ENCODE measurements around the gene HOOK1.

DNA sequence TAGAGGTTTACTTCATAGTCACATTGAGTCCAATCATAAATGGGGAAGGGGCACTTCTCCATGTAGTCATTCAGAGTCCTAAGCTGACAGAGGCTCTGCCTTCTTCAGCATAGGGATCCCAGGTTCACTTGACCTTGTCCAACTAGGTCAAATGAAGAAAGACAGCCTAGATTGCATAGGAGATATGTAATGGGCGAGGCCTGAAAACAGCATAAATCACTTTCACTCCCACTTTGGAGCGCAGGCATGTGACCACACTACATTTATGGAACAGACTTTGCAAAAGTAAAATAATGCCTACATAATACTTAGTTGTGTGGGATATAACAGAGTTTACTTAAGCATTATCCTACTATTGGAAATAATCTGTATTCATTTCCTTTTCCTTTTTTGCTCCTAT is 51.7 kb downstream of the HOOK1 start:
- TF ChIP-seq CTCF (IDR thresholded peaks at IDR 0.05) = no peak
- TF ChIP-seq POLR2A (IDR thresholded peaks at IDR 0.05) = no peak

All from right lobe of liver (tissue), 4 donors.